Measurements from ENCODE around the gene FAM20C. TPM values are rescaled to one million over a fixed set of nuclear protein-coding genes. Genes with fewer than 3 reads are reported as not detected.

The FAM20C gene
- total RNA-seq, result 71.9 and 93.0 TPM in 2 replicates

GRCh38 chr7:191981-192649 lies at the start of gene FAM20C:
Gene FAM20C, plus strand, starts transcription at chr7:192571. Its CDS starts 629 bp downstream, at chr7:193200.

GRCh38 chr7:289756-290553 lies 97.6 kb downstream of the FAM20C start, which contains the start of gene FOXL3:
Gene FOXL3, plus strand, starts transcription at chr7:290170. Its CDS starts 0 bp downstream, at chr7:290170.

Other genes with a start within 250 kb of the FAM20C start
- not detected in 2 replicates for gene FOXL3, start 97.6 kb downstream of the FAM20C start, total RNA-seq